Immature natural killer cell (primary cell): ENCODE measurements around the gene ELMO1. TPM values are rescaled to one million over a fixed set of nuclear protein-coding genes. Genes with fewer than 3 reads are reported as not detected.
"Not testable (repeated sequence)": the region's sequence is repeated elsewhere in the genome, so short reads cannot be mapped to it uniquely, and the experiment has no call there.

Source experiments
- DNase-seq, 3 donors: peaks; one replicate each; pipeline ENCODE4 v3.0.0; 2022; ENCODE audit warnings: mixed read lengths in 1 of 3
- H3K27ac Mint-ChIP-seq, 6 donors: one replicate each; pipeline ENCODE4 v1.8.0; 2020; ENCODE audit warnings: mixed read lengths in 6 of 6, mild to moderate bottlenecking in 5 of 6, inconsistent platforms in 4 of 6, moderate library complexity in 3 of 6
- H3K27me3 Mint-ChIP-seq, 3 donors: one replicate each; pipeline ENCODE4 v1.8.0; 2020 to 2021; ENCODE audit warnings: low read depth in 3 of 3, mild to moderate bottlenecking in 3 of 3, mixed read lengths in 3 of 3, moderate library complexity in 3 of 3, inconsistent platforms in 1 of 3
- H3K36me3 Mint-ChIP-seq, 3 donors: one replicate each; pipeline ENCODE4 v1.8.0; 2020; ENCODE audit warnings: mixed read lengths in 3 of 3, inconsistent platforms in 2 of 3, mild to moderate bottlenecking in 2 of 3
- H3K4me1 Mint-ChIP-seq, 2 donors: one replicate each; pipeline ENCODE4 v1.8.0; 2020; ENCODE audit warnings: inconsistent platforms in 2 of 2, mild to moderate bottlenecking in 2 of 2, mixed read lengths in 2 of 2, moderate library complexity in 1 of 2
- H3K4me3 Mint-ChIP-seq, 5 donors: one replicate each; pipeline ENCODE4 v1.8.0; 2020; ENCODE audit warnings: mild to moderate bottlenecking in 5 of 5, mixed read lengths in 5 of 5, inconsistent platforms in 3 of 5, moderate library complexity in 3 of 5
- H3K9me3 Mint-ChIP-seq, 6 donors: one replicate each; pipeline ENCODE4 v1.8.0; 2020; ENCODE audit warnings: mild to moderate bottlenecking in 6 of 6, mixed read lengths in 6 of 6, inconsistent platforms in 4 of 6, moderate library complexity in 3 of 6
- polyA plus RNA-seq, 3 donors: library from polyadenylated mRNA; unstranded; fragments of 300-500 nt; fragmentation: Illumina TruSeq; gene quantifications; one replicate each; pipeline ENCODE4 v1.2.3, GENCODE V29; 2021

ELMO1 gene
- polyA plus RNA-seq, 3 donors from 2014 or later = 31.9 to 65.9 (median 53.1) TPM

DNA sequence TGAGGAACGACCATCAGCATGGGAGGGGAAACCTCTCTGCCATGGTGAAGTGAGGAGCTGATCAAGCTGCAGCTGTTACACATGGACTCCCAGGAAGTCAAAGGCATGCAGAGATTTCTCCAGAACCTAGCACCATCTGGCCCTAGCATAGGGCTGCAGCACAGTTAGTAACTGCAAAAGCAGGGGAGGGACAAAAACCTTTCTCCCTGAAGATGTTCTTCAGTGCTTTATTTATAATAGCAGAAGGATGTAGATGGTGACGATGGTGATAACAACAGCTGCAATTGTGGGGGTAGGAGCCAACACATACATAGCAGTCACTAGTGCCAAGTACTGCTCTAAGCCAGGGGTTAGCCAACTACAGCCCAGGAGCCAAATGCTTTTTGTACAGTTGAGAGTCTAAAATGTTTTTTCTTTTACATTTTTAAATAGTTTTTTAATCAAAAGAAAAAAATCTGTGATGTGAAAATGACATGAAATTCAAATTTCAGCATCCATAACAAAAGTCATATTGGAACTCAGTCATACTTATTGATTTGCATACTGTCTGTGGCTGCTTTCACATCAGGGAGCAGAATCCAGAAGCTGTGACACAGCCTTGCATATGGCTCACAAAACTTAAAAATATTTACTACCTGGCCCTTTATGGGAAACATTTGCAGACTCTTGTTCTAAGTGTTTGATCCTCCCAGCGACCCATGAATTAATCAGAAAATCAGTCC is 299.5 kb downstream of the ELMO1 start:
- H3K4me1 Mint-ChIP-seq = peaks cover 2 to 4% of the 10 kb centered on the region in 2 donors
- peak overlapping the region in 4 of 6 donors; percentile 1 to 19 (median 10) for H3K27ac Mint-ChIP-seq
- H3K27me3 Mint-ChIP-seq = peaks cover 0 to 3% (median 1%) of the 10 kb centered on the region in 3 donors
- H3K9me3 Mint-ChIP-seq = peaks cover 0 to 1% (median 0%) of the 10 kb centered on the region in 6 donors
- DNase-seq = no peak
- H3K4me3 Mint-ChIP-seq = no peak overlapping the region
- peaks cover 6 to 16% (median 9%) of the 10 kb centered on the region in 3 donors for H3K36me3 Mint-ChIP-seq

DNA sequence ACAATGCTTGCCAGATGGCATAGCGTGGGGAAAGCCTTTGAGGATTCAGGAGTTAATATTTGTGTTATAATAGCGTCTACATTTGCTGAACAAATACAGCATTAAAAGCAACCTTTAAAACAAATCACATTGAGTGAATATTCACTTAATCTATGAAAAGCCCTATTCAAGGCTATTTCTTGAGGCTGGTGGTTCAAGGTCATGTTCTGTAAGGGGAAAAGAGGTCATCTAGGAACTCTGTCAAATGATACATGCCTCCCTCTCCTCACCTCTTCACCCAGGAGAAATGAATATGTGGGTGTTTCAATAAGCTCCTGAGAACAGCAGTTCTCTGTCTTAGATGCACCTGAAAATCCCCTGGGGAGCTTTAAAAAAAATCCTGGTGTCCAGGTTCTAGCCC is 303.0 kb downstream of the ELMO1 start:
- no peak overlapping the region for H3K4me3 Mint-ChIP-seq
- peaks cover 0 to 6% (median 6%) of the 10 kb centered on the region in 3 donors for H3K27me3 Mint-ChIP-seq
- H3K27ac Mint-ChIP-seq = peak overlapping the region in 1 of 6 donors; percentile 15
- H3K9me3 Mint-ChIP-seq = peaks cover 0 to 6% (median 0%) of the 10 kb centered on the region in 6 donors
- DNase-seq = no peak
- peaks cover 4 to 15% (median 10%) of the 10 kb centered on the region in 3 donors for H3K36me3 Mint-ChIP-seq
- H3K4me1 Mint-ChIP-seq = peaks cover 17 to 18% of the 10 kb centered on the region in 2 donors

DNA sequence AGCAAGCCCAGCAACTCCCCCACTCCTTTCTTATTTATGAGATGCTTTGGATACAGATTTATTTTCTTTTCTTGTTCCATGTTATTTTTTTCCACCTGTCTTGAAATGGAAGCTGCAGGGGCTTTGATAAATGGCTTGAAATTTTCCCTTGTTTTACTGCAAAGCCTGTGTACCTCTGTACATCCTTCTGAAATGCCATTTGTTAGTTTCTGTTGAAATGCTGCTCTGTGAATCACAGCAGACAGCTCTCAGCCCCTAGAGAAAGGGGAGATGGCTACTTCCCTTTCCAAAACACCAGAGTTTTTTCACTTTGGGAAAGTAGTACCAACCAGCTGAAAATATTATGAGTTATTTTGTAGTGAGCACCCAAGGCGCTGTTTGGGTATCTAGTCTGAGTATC is 304.2 kb downstream of the ELMO1 start:
- Mint-ChIP-seq H3K36me3 (peaks cover 13 to 24% (median 20%) of the 10 kb centered on the region in 3 donors), H3K4me3 (no peak overlapping the region), H3K4me1 (peaks cover 18 to 23% of the 10 kb centered on the region in 2 donors), H3K27me3 (peaks cover 0 to 6% (median 6%) of the 10 kb centered on the region in 3 donors), H3K27ac (peak overlapping the region in 2 of 6 donors; percentile 12 to 69), H3K9me3 (peaks cover 0 to 18% (median 6%) of the 10 kb centered on the region in 6 donors)
- no peak for DNase-seq

DNA sequence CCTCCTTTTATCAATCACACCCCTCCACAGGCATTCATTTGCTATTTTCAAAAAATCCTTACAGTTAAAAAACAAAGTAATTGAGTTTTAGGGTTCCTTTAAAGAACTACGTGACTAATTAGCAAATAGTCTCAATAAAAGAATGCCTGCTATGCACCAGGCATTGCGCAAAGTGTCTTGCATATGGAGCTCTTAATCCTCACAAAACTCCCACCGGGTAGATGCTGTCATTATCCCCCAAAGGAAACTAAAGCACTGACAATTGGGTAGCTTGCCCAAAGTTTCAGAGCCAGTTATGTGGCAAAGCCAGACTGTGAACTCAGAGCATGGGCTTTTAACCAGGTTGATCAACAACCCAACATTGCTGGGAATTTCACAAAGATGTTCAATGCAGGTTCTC is 305.7 kb downstream of the ELMO1 start:
- Mint-ChIP-seq H3K4me1 (peaks cover 18 to 29% of the 10 kb centered on the region in 2 donors), H3K27ac (peak overlapping the region in 3 of 6 donors; percentile 32 to 41 (median 33)), H3K27me3 (peaks cover 0 to 6% (median 6%) of the 10 kb centered on the region in 3 donors), H3K36me3 (peaks cover 17 to 38% (median 32%) of the 10 kb centered on the region in 3 donors), H3K9me3 (peaks cover 5 to 31% (median 13%) of the 10 kb centered on the region in 6 donors), H3K4me3 (no peak overlapping the region)
- no peak for DNase-seq

DNA sequence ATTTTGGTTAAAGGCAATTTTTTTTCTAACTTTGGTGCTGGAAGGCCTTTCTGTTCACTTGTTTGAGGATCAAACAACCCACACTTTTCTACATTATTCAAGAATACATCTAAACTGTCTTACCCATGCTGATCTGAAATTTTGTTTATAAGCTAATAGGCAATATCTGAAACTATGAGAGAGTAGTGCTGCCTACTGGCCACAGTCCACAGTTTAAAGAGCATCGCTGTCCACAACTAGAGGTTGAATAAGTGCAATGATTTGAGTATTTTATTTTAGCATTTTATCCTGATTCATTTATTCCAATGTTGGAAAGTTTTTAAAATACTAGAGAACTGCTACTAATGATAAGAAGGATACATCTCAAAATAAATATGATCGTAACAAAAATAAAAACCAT is 306.9 kb downstream of the ELMO1 start:
- H3K4me3 Mint-ChIP-seq = peak overlapping the region in 1 of 5 donors; percentile 41
- H3K27ac Mint-ChIP-seq = peak overlapping the region in 5 of 6 donors; percentile 3 to 68 (median 66)
- peak in 1 of 3 donors; percentile 4 for DNase-seq
- H3K4me1 Mint-ChIP-seq = peaks cover 20 to 38% of the 10 kb centered on the region in 2 donors
- peaks cover 23 to 41% (median 30%) of the 10 kb centered on the region in 3 donors for H3K36me3 Mint-ChIP-seq
- H3K27me3 Mint-ChIP-seq = peaks cover 0 to 6% (median 3%) of the 10 kb centered on the region in 3 donors
- H3K9me3 Mint-ChIP-seq = peaks cover 6 to 33% (median 17%) of the 10 kb centered on the region in 6 donors

DNA sequence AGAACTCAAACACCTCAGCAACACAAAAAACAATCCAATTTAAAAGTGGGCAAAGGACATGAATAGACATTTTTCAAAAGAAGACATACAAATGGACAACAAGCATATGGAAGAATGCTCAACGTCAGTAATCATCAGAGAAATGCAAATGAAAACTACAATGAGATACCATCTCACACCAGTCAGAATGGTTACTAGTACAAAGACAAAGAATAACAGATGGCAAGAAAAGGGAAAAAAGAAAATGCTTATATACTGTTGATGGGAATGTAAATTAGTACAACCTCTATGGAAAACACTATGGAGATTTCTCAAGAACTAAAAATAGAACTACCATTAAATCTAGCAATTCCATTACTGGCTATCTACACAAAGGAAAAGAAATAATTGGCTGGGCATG is 314.8 kb downstream of the ELMO1 start:
- H3K36me3 Mint-ChIP-seq = peaks cover 29 to 68% (median 63%) of the 10 kb centered on the region in 3 donors
- H3K4me1 Mint-ChIP-seq = peaks cover 41 to 58% of the 10 kb centered on the region in 2 donors
- DNase-seq, H3K27ac Mint-ChIP-seq, H3K4me3 Mint-ChIP-seq, H3K27me3 Mint-ChIP-seq: not testable (repeated sequence)
- peaks cover 6 to 21% (median 7%) of the 10 kb centered on the region in 6 donors for H3K9me3 Mint-ChIP-seq

DNA sequence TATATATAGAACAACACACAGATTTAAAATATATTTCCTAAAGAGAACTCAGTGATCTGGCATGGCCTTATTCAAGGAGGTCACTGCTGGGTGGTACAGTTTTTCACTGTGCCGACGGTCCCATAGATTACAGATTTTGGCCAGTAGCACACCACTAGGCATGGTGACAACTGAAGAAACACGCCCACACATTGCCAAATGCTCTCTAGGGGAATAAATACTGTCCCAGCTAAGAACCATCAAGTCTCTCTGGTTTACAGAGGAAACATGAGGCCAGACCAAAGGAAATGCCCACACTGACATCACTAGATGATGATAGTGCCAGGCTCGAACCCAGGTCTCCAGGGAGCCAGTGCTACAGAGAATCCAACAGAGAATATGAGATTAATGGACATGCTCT is 316.8 kb downstream of the ELMO1 start:
- Mint-ChIP-seq H3K27me3 (peaks cover 0 to 1% (median 0%) of the 10 kb centered on the region in 3 donors), H3K27ac (peak overlapping the region in 2 of 6 donors; percentile 14 to 51), H3K36me3 (peaks cover 28 to 61% (median 60%) of the 10 kb centered on the region in 3 donors), H3K9me3 (peaks cover 0 to 7% (median 2%) of the 10 kb centered on the region in 6 donors), H3K4me3 (no peak overlapping the region), H3K4me1 (peaks cover 44 to 45% of the 10 kb centered on the region in 2 donors)
- DNase-seq = no peak

DNA sequence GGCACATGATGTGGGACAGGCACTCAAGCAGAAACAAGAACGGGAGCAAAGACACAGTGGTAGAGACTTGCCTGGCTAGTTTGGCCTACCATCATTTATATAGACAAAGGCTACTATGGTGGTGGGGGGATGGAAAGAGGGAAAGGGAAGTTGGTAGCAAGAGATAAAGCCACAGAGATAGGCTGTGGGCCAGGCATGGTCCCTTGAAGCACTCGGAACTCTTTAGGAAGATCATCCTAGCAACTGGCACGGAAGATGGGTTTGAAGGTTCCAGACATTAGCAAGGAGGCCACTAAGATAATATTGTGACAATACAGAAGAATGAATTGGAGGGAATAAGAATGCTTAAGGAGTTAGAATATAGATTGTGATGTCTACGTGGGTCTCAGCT is 319.6 kb downstream of the ELMO1 start:
- DNase-seq = no peak
- peaks cover 22 to 55% (median 50%) of the 10 kb centered on the region in 3 donors for H3K36me3 Mint-ChIP-seq
- peaks cover 0 to 1% (median 0%) of the 10 kb centered on the region in 3 donors for H3K27me3 Mint-ChIP-seq
- H3K9me3 Mint-ChIP-seq = peaks cover 0 to 2% (median 0%) of the 10 kb centered on the region in 6 donors
- no peak overlapping the region for H3K27ac Mint-ChIP-seq
- H3K4me1 Mint-ChIP-seq = peaks cover 34 to 36% of the 10 kb centered on the region in 2 donors
- H3K4me3 Mint-ChIP-seq = no peak overlapping the region

DNA sequence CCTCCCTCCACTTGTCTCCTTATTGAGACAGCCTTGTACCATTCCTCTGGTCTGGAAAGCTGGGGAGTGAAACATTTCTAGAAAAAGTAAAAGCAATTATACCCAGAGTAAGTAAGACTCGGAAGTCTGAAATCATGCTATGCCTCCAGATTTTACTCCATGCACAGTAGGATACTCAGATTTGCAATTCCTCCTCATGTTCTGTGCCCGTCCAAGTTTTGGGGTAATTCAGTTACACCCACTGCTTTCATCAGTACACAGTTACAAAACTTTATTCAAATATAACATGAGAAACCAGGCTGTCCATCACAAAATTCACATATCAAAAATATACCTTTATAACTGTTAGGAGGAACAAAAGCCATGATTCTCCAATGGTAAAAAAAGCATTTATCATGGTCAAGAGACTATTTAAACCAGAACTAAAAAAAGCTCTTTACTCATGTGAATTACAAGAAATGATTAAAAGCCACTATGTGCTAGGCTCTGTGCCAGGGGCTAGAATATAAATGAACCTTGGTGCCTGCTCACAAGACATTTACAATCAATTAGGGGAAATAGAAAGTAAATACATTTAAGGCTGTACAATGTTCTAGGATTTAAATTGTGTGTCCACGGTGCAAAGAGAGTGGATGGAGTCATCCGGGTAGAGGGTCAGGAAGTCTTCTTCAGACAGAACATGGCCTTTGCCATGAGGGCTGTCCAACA is 320.2 kb downstream of the ELMO1 start:
- Mint-ChIP-seq H3K9me3 (peaks cover 0 to 2% (median 0%) of the 10 kb centered on the region in 6 donors), H3K36me3 (peaks cover 16 to 50% (median 50%) of the 10 kb centered on the region in 3 donors), H3K27ac (peak overlapping the region in 1 of 6 donors; percentile 20), H3K4me1 (peaks cover 32 to 40% of the 10 kb centered on the region in 2 donors), H3K4me3 (no peak overlapping the region), H3K27me3 (peaks cover 0 to 1% (median 0%) of the 10 kb centered on the region in 3 donors)
- DNase-seq = no peak

DNA sequence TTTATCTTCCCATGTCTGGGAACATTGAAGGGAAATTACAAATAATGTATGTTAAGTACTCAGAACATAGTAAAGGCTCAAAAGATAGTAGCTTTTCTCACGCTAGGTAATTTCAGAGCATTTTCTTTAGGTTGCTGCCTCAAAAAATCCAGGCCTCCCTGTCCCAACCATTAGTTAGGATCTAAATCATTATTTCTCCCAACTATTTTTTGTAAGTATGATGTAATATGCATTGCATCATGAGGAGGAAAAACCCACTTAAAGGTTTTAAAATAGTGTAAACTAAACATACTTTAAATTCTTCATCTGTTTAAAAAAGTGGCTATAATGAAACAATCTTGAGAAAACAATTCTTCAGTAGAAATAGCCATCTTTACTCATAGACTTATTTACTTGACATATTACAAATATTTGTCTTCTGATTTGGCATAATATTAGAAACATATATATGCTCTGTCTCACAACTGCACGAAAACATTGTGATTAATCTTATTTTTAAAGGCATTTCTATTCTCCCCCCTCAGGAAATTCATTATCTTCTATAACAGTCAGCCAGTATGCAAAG is 329.3 kb downstream of the ELMO1 start:
- no peaks in the 10 kb centered on the region for H3K27me3 Mint-ChIP-seq
- no peaks in the 10 kb centered on the region for H3K9me3 Mint-ChIP-seq
- H3K4me1 Mint-ChIP-seq = peaks cover 52 to 64% of the 10 kb centered on the region in 2 donors
- H3K27ac Mint-ChIP-seq = peak overlapping the region in 2 of 6 donors; percentile 21 to 54
- DNase-seq = no peak
- H3K36me3 Mint-ChIP-seq = peaks cover 0 to 3% (median 2%) of the 10 kb centered on the region in 3 donors
- no peak overlapping the region for H3K4me3 Mint-ChIP-seq

DNA sequence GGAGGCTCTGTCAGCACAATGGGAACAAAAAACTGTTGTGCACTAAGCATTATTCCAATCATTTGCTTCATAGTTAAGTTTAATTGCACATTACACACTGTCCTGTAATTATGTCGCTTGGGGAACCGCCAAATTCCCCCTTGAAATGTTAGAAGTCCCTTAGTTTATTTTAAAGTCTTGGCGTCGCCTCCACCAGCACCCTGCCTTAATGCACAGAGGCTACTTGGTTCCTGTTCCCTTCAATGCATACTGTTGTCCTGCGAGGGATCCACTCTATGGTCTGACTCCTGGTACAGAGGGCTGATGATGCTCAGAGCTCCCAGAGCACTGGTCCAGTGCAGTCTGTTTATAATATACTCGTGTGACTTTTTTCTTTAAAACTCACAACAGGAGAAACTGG is 330.7 kb downstream of the ELMO1 start:
- Mint-ChIP-seq H3K9me3 (no peaks in the 10 kb centered on the region), H3K4me3 (no peak overlapping the region), H3K27ac (peak overlapping the region in 1 of 6 donors; percentile 5), H3K36me3 (peaks cover 0 to 7% (median 4%) of the 10 kb centered on the region in 3 donors), H3K4me1 (peaks cover 51 to 69% of the 10 kb centered on the region in 2 donors), H3K27me3 (no peaks in the 10 kb centered on the region)
- no peak for DNase-seq

DNA sequence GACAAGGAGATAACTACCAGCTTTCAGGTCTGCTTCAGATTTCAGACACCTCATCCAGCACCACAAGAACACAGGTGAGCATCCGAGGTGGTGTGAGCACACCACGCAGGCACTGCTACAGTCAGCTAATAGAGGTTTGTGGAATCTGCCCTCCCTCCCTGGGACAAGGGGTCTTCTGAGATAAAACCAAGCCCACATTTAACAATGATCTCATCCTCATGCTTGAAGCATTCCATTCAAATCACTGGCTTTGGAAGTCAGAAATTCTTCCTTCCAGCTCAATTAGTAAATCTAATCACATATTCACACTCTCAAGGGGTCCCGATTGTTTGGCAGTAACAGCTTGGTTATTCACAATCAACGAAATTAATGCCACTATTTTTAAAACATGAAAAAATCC is 331.4 kb downstream of the ELMO1 start:
- no peak for DNase-seq
- H3K4me3 Mint-ChIP-seq = no peak overlapping the region
- H3K27me3 Mint-ChIP-seq = no peaks in the 10 kb centered on the region
- H3K36me3 Mint-ChIP-seq = peaks cover 0 to 9% (median 7%) of the 10 kb centered on the region in 3 donors
- peak overlapping the region in 2 of 6 donors; percentile 4 to 42 for H3K27ac Mint-ChIP-seq
- peaks cover 47 to 69% of the 10 kb centered on the region in 2 donors for H3K4me1 Mint-ChIP-seq
- H3K9me3 Mint-ChIP-seq = no peaks in the 10 kb centered on the region

DNA sequence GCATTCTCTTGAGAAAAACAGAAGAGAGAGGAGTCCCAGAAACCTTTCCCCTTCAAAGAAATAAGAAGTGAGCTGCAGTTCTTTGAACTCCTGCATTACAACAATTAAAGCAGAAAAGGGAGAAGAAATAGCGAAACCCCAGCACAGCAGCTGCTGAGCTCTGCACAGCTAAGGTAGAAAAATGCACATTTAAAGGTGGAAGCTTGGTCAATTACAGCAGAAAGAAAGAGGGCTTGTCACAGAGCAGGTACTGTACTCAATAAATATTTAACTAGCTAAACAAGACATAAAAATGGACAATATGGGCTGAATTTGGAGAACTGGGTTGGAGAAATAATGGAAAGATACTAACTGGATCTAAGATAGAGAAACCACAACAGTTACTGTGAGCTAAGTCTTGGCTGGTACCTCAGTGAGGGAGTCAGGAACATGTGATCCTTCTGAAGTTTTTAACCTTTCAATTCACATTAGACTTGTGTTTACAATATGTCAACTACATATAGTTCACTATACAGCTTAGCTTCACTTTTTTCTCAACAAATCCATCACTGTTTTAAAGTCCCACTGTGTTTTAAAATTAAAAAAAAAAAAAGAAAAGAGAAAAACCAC is 332.5 kb downstream of the ELMO1 start:
- Mint-ChIP-seq H3K27me3 (no peaks in the 10 kb centered on the region), H3K4me3 (no peak overlapping the region), H3K36me3 (peaks cover 0 to 15% (median 11%) of the 10 kb centered on the region in 3 donors), H3K27ac (peak overlapping the region in 3 of 6 donors; percentile 4 to 25 (median 10)), H3K9me3 (no peaks in the 10 kb centered on the region), H3K4me1 (peaks cover 47 to 66% of the 10 kb centered on the region in 2 donors)
- no peak for DNase-seq
